ENCODE measurements around the gene MRRF. TPM values are rescaled to one million over a fixed set of nuclear protein-coding genes. Genes with fewer than 3 reads are reported as not detected.

MRRF gene, protein sequence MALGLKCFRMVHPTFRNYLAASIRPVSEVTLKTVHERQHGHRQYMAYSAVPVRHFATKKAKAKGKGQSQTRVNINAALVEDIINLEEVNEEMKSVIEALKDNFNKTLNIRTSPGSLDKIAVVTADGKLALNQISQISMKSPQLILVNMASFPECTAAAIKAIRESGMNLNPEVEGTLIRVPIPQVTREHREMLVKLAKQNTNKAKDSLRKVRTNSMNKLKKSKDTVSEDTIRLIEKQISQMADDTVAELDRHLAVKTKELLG
- polyA plus RNA-seq (2013, experiment 1 of 2; ENCODE audit: insufficient read length) = 26.5 TPM
- 24.8 TPM for polyA plus RNA-seq (2013, experiment 2 of 2; ENCODE audit: insufficient read length)

DNA sequence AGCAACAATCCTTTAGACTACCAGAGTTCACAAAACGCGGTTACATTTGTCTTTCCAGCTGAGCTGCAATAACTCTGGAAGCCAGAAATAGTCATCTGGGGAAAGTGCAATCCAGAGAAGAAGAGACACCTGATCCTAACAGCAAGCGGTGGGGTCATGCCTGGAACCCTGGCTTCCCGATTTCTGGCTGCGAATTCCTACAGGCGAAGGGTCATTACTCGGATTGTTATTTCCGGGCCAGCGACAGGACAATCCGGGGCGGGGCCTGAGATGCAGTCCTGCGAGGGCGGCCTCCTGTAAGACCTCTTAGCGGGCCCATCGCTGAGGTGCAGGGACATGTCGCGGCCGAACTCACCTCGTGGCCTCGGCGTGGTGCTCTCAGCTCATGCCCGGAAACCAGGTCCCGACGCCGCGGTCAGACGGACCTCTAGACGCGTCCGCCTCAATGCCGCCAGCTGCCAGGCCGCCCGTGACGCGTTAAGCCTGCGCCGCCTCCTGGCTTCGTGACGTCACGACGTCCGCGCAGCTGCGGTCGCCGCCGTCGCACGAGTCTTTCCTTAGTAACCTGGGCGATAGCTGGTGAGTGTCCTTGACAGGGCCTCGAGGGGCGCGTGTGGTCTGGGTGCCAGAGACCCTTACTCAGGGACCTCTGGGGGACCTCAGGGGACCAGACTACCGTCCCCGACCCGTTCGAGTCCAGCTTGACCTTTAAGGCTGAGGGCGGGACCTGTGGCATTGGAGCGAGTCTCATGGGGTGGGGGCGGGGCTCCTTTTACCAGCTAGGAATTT lies at the start of gene MRRF, which contains the start of gene RBM18:
Gene MRRF, plus strand, starts transcription at position 523 of the 789 bp plus-strand sequence. CDS start 6,010 bp downstream, outside the sequence.
Gene RBM18, minus strand, starts transcription at position 481 of the 789 bp plus-strand sequence. CDS start 3,348 bp downstream, outside the sequence.
- peak; percentile 88 for DNase-seq

DNA sequence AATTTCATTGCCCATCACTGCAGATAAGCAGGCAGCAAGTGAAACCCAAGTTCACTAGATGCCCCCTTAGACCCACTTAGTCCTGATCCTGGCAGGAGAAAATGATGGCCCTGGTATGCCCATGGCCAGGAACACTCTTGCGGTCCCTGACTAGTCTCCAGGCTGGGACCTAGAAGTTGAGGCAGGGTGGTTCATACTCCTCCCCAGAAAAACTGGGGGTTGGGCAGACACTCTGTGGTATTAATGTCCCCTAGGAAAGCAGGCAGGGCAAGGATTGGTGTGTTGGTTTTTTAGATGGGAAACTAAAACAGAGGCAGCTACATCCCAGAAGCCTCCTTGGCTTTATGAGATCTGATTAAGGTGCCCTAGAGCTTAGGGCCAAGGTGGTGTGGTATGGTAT lies 49.0 kb upstream of the MRRF start:
- DNase-seq = no peak

DNA sequence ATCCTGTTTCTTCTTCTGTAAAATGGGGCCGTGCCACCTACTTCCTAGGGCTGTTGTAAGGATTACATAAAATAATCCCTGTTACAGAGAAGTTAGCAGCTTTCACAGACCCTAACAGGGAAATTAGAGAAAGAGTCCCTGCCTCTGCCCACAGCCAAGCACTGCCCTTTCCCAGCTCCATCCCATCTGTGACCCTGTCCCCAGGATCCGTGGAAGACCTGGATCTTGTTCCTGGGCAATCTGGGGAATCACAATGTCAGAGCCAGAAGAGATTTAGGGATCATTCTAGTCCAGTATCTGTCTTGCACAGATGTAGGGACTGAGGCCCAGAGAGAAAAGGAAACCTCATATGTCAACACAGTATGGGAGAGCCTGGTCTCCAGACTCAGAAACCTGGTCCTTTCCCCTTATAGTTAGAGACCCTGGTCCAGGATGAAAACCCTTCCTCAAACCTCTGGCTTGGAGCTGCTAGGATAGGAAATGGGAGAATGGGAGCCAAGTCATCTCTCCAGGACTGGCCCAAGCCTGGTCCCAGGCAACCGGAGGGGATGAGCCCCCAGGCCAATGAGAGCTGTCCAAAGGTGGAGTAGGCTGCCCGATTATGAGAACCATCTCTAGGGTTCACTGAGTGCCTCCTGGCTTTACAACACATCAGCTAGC lies 48.4 kb upstream of the MRRF start:
- DNase-seq = no peak

DNA sequence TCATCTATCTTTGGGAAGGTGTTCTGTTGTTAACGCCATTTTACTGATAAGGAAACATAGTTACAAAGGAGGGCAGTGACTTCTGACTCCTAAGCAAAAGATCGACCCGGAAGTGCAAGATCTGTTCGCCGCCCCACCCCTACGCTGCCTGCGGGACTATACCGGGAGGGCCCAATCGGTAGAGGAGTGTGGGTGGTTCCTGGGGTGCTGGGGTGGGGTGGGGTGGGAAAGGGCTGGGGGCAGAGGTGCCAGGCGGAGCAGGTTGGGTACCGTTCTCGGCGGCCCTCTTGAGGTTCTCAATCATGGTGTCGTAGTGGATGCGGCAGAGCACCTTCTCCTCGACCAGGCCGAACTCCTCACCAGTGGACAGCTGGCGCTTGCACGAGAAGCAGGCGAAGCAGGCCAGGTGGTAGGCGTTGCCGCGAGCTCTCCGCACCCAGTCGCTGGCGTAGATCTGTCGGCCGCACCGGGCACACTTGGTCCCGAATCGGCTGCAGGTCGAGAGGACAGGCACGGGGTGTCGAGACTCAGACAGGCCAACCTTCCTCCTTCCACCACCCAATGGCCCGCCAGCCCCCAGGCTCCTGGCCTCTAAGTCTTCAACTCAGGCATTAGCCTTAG lies 47.8 kb upstream of the MRRF start:
- no peak for DNase-seq

DNA sequence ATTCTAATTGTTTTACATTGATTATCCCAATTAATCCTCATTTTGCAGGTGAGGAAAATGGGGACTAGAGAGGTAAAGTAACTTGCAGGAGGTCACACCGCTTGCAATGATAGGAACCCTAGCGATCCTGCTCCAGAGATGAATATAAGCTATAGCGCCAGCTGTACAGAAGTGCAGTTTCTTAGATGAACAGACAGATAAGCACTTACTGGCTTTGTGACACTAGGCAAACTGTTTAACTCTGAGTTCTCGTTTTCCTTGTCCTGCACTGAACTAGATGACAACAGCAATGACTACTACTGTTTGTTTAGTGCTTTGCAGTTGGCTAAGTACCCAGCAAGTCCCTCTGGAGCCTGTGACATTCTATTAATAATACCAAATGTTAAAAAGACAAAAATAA lies 47.0 kb upstream of the MRRF start:
- no peak for DNase-seq

DNA sequence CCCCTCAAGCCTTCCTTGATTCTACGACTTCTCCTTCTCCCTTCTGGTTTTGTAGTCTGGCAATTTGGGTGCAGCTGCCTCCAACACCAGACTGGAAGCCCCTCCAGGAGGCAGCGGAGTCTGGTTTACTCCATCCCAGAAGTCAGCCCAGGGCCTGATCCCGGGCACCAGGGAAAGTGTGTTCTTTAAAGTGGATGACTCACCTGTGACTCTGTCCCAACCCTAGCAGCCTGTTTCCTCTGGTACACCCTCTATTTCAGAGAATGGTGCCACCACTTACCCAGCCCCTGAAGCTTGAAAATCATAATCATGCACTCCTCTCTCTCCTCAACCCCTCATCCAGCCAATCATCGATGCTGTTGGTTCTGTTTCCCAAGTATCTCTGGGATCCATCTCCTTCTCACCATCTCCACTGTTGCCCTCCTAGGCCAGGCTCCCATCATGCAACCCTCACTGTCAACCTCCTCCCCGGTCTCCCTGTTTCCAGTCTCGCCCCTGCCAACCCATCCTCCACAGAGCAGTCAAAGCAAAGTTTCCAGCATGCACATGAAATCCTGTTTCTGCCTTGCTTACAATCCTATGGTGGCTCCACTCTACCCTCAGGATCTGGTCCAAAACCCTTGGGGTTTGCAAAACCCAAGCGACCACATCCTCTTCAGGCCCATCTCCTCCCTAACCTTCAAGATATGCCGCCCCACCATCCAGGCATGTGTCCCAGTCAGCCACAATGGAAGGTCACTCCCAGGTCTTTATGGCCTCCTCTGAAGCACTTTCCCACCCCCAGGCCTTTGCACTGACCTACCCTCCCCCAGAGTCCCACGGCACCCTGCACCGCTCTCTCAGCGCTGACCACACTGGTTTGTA lies 46.4 kb upstream of the MRRF start:
- no peak for DNase-seq

DNA sequence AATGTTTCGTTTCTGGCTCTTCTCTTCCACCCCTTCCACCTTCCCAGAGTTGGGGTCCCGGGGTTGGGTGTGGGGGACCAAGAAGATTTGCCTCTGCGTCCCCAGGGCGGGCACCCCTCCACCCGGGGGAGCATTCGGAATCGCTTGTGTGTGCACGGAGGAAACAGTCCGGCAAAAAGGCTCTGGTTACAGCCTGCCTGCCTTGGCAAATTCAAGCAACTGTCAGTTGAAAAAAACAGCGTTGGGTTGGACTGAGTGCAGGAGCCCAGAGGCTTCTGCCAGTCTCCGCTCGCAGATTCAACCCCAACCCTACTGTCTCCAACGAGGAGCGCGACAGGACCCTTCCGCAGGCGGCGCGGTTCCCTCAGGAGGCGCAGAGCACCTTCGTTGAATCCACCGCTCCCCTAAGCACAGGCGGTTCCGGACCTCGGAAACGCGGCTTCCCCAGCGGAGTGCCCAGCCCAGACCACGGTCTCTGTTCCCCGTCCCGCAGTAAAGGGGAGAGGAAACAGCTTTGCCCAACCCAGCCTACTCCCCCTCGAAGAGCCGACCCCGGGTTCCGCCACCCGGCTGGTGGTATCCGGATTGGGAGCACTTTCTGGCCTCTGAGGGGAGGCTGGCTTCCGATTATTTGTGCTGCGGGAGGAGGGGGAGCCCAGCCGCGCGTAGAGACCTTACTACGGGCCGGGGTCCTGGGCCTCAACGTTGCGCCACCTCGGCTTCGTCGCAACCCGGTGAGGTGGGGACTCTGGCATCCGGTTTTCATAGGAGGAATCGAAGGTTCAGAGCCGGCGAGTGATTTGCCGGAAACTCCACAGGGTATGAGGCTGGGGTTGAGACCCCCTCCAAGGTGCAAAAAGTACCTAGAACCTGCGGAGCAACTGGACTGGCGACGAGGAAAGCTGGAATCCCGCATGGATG lies 45.5 kb upstream of the MRRF start:
- no peak for DNase-seq

DNA sequence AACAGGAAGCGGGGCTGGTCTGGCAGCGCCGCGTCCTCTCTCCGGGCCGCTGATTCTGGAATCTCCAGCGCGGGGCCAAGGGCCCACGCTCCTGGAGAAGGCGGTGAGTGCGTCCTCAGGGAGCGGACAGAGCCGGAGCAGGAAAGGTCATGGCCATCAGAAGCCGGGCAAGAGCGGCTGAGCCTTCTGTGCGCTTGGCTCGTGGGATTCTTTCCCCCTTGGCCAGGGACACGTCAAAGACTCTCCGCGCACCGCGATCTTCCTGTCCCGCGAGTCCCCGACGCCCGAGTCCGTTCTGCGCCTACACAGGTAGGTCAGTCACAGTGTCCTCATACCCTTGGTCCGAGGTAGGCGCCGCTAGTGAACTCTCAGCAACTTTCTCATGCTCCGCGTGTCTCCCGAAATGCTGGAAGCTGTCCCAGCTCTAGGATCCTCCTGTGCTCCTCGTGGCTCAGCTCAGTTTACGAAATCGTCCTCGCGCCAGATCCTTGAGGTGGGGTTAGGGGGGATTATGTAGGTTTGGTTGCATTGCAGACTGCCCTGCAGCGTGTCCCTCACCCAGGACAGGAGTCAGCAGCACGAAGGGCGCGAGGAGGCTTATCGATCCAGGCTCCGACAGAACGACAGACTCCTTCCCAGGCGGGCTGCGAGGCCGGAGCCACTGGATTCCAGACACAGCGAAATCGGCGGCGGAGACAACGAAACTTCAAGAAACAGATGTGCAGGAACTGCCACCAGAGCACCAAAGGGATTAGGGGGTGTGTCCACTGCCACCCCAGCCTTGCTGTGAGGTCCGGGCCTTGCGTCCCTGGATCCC lies 44.6 kb upstream of the MRRF start:
- DNase-seq = peak; percentile 14

DNA sequence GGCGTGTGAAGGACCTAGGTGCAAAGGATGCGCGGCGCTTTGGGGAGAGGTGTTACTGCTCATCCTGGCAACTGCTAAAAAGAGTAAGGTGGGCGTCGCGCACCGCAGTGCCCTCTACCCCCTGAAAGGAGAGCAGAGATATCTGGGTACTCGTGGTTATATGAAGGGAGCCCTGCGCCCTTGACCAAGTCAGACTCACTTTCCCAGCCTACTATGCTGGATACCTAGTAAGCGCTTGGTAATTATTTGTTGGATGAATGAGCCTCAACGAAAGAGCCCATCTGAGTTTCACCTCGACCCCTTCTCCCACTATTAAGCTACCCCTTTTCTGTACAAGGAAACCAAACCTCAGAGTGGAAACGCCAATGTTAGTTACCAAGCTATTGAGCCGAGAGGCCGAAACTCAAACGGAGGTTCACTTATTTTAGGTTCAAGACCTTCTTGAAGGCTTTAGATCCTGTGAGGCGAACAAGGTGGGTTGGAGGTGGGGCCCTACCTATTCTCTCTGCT lies 44.0 kb upstream of the MRRF start:
- no peak for DNase-seq

DNA sequence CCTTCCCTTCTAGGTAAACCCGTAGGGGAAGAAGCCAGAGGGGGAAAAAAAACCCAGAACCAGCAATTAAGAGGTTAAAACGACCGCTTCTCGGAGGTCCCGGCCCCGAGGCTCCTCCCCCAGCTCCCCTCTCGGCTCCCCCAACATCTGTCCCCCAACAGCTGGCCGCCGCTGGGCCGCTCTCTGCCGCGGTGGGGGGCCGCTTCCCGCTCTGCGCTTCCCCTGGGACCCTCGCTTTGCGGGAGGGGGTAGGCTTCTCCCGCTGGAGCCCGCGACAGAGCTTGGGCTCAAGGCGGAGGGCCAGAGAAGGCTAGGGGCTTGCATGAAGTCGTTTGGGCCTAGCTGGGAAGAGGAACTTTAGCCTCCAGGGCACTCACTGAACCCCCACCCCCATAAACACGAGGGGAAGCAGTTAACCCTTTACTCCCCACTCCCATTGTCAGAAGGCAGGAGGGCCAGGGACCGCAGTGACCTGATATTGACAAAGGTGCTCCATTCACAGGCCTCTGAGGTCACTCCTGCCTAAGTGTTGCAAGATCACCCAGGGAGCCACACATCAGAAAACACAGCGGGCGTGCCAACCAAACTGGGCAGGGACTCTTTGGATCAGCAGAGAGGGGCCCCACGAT lies 43.4 kb upstream of the MRRF start:
- no peak for DNase-seq

DNA sequence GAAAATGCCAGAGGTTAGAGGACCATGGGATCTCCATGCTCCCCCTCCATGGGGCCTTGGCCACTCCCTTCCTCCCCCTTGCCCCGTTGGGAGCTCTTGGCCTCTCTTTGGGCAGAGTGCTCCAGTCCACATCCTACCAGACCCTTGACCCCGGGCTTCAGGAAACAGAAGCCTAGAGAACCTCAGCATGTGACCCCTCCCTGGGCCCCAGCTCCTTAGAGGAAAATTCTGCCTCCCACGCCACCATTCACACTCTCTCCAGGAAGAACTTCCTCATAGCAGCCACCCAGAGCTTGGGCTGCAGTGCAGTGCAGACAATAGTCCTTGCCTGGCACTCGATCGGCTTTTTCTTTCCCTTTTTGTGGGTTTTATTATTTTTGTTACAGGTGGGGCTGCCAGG lies 41.9 kb upstream of the MRRF start:
- no peak for DNase-seq

DNA sequence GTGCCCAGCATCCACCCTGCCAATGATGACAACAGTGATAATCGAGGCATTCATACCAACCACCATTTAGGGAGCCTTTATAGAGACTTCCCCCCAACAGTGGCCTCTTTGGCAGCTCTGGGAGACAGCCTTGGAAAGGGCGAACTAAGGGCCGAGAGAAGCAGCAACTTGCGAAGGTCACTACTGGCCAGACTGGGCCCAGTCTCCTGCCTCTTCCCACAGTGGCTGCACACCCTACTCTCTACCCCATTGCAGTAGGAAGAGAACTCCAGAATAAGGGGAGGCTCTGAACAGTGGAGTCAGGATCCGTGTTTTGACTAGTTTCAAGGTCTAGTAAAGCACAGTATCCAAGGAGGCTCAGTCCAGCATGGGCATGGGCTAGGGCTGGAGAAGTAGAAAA lies 41.2 kb upstream of the MRRF start:
- no peak for DNase-seq

DNA sequence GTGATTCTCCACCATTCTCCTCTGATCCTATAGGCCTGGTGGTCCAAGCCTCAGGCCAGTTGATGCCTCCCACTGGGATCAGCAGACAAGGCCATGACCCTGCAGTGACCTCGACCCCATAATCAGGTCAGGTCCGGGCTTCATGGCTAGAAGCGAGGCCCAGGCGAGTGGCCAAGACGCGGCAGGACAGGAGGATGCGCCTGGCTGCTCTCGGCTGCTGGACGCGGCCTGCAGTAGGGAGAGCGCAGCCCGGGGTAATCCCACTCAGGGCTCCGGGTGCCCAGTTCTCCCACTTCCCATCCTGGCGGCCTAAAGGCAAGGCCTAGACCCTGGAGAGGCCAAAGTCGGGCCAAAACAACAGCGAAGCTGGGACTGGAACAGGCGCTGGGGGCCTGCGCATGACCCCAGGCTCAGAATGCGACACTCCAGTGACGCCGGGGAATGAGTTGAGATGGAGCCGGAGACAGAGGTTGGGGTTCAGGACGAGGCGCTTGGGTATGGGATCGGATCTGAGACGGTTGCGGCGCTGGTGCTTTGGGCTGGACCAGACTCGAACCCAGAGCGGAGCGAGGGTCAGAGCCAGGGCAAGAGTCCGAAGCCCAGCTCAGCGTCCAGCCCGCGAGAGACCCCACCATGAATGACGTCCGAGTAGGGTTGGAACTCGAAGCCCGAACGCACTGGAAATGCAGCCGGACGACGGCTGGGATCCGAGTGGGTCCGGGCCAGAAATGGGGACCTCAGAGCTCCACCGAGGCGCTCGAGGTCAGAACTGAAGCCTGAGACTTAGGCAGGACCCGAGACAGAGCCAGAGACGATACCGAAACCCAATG lies 39.2 kb upstream of the MRRF start:
- DNase-seq = no peak

DNA sequence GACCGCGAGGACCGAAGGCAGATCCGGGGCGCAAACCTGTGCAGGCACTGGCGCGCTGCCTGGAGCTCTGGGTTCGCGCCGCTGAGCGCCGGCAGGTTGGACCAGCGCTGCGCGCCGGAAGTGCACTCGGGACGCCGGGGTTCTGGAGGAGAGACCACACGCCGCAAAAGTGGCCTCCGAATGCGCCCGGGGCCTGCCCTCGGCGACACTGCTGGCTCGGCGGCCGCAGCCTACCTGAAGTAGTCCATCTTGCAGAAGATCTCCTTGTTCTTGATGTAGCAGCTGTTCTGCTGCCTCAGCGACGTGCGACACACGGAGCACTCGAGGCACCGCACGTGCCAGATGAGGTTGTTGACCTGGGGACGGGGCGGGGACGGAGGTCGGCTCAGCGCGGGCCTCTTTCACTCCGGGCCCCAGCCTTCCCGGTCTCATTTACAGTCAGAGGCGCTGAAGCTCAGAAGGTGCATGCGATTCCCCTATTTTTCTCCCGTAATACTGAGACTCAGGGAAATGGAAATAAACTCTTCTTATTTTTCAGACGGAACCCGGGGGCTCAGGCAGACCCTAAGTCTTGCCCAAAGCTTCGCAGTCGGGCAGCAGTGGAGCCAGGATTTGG lies 38.4 kb upstream of the MRRF start:
- no peak for DNase-seq

DNA sequence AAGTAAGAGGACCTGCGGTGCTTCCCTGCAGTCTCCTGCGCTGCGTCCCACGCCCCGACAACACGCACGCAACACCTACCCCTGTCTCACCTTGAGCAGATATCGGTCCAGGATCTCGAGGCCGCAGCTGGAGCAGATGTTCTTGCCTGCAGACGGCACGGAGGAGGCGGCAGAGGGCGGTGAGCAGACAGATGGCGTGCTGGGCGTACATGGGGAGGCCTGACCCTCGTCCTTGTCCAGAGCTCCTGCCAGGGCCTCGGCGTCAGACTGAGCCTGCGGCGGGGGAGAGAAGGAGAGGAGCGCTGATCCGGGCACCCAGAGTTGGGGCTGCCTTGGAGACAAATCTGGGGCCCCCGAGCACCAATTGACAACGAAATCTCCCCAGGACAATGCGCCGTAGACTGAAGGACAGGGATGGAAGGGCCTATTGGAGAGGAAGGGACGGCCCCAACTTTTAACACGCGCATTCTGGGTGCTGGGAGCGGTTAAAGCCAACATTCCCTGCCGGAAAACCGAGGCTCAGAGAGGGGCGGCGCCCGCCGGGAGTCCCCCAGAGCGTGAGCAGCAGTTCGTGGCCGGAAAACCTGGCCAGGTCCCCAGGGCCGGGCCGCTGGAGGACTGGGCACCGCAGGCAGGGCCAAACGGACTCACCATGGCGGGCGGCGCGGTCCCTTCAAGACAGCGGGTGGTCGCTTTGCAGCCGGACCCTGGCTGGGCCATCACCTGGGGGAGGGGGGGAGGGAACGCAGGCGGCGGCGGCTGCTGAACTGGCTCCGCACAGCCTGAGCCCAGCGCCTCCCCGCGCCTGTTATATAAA lies 37.7 kb upstream of the MRRF start:
- no peak for DNase-seq

DNA sequence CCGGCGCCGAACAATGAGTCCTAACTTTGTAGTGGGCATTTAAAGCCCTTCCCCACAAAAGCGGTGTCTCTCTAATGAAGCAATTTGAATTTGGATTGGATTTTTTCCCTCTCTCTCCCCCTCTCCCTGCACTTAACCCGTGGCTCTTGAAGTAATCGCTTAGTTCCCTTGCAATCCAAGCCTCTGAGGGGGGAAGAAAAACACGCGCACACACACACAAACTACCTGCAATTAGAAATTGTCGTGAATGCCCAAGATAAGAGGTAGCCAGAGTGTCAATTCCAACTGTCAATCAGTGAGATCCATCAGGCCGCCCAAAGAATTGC lies 37.1 kb upstream of the MRRF start:
- no peak for DNase-seq

DNA sequence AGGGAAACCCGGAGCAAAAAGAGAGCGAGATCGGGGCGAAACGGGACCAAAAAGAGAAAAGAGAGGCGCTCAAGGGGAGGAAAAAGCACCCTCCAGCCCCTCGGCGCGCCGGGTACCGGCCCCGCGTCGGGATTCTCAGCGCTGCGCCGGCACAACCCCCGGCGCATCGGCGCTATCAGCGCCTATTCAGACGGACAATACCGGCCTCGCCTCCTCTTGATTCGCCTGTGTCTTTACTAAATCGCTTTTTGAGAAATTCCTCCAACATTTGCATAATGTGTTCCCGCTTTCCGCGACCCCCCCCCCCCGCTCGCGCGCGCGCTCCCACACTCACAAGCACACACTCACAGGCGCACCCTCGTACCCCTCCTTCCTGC lies 36.5 kb upstream of the MRRF start:
- no peak for DNase-seq

All from fibroblast of skin of abdomen (primary cell).